Stimulated activated CD8-positive, alpha-beta memory T cell treated with anti-CD3 and anti-CD28 coated beads, Interleukin-7, amount 100 ng/mL, for 1 hour (primary cell): ENCODE results near the gene GYPC.
A peak's percentile ranks its signal among the peaks of the same experiment; 100 is the strongest.

ENCODE experiments used
- DNase-seq, 2 donors: peaks; one replicate each; pipeline ENCODE4 v3.0.0-alpha.2; 2020; ENCODE audit warnings: low read depth in 2 of 2

Gene GYPC

GRCh38 chr2:126650994-126651393 lies 5.0 kb upstream of the GYPC start:
- DNase-seq, result no peak

GRCh38 chr2:126652323-126652891 lies 3.6 kb upstream of the GYPC start:
- no peak for DNase-seq

GRCh38 chr2:126653109-126653508 lies 2.8 kb upstream of the GYPC start:
- DNase-seq, result no peak

DNA sequence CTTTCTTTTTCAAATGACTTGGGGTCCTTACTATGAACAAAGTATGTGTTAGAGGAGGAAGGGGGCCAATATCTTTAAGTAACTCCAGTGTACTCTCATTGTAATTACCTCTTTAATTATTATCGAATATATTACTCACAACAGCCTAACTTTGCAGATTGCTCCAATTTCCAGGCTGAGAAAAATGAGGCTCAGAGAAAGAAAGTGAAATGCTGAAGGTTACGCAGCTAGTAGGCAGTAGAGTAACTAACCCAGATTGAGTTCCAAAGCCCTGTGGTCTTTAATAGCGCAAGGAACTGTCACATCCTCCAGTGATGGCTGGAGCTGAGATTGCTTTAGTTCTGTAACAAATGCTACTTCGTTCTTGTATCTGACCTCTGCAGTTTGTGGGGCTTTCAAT lies 2.2 kb upstream of the GYPC start:
- no peak for DNase-seq

DNA sequence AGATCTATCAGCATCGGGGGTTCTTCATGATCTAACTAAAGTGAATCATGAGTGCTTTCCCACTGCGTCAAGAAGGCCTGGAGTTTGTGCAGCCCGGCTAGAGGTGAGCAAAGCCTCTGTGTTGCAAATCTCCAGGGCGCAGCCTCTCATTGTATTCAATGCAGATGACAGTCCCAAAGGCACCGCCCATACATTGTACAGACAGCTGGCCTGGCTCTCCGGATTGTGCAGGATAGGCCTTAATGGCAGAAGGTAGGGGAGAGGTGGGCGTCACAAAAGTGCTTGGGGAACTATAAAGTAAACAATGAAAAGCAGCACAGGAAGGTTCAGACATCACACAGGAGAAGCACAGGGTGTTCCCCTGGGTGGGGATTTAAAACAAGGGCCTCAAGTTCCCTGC lies 907 bp upstream of the GYPC start:
- no peak for DNase-seq

- no peak for DNase-seq
Measured at GRCh38 chr2:126656431-126657147, 631 bp downstream of the GYPC start.

DNA sequence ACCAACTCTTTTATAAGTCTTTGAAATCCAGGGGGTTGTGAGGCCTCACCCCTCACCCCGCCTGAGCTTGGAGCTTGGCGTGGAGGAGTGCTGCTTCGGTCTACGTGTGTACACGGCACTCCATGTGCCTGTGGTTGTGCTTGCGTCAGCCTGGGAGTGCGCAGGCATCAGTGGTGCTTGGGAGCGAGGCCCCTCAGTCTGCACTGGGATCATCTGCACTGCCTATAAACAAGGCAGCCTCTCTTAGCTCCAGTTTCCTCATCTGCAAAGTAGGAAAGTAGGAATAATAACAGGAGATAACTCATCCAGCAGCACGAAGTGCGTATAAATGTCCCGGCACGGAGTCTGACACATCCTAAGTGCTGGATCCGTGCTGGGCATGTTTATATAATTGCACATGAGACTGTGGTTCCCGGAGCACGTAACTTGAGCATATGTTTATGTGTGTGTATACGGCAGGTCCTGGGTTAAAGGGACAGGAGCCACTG lies 1.2 kb downstream of the GYPC start:
- DNase-seq, result no peak

GRCh38 chr2:126657636-126658318 lies 1.8 kb downstream of the GYPC start:
- DNase-seq, result peak; percentile 40 to 45

DNA sequence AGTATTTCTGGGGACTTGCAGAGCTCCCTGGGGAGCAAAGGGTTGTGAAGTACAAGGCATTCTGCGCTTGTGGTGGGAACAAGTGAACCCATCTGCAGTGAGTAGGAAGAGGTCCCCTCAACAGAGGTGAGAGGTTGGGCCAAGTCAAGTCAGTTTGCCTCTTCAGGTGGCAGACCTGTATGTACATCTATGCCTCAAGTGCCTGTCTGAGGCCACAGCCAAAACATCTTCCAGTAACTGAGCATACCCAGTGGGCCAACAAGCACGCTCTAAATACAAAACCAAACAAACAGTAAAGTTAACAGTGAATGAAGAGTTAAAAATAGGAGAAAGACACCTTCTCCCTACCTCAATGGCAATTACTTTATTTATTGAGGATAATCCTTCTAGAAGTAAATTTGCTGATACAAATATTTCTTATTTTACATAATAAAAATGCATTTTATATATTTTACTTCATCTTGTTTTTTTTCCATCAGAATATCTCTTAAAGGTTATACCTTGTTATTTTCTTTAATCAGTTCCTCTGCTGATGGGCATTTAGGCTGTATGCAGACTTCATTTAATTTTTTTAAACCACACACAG lies 2.5 kb downstream of the GYPC start:
- DNase-seq, result no peak

DNA sequence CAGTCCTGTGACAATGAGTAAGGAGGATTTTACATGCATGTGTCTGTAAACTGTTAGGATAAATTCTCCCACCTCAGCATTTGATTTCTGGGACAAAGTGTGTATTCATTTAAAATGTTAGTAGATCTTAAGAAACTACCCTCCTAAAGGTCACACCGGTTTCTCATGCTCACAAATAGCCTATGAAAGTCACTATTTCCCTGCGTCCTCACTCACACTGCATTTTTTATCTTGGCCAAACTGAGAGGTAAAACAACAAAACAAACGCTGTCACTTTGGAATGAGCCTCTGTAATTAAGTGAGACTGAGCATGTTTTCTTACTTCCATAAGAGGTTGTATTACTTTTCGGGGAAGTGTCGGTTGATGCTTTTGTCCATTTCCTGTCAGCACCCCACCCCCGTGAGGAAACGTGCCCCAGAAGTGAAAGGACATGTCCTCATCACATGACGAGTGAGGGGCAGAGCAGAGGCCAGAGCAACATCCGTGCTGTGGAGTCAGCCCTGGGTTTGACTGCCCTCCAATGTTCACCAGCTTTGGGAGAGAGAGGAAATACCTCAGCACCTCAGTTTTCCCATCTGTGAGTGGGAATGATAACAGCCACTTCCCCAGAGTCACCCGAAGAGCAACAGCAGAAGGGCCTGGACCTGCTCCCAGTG lies 3.1 kb downstream of the GYPC start:
- no peak for DNase-seq

DNA sequence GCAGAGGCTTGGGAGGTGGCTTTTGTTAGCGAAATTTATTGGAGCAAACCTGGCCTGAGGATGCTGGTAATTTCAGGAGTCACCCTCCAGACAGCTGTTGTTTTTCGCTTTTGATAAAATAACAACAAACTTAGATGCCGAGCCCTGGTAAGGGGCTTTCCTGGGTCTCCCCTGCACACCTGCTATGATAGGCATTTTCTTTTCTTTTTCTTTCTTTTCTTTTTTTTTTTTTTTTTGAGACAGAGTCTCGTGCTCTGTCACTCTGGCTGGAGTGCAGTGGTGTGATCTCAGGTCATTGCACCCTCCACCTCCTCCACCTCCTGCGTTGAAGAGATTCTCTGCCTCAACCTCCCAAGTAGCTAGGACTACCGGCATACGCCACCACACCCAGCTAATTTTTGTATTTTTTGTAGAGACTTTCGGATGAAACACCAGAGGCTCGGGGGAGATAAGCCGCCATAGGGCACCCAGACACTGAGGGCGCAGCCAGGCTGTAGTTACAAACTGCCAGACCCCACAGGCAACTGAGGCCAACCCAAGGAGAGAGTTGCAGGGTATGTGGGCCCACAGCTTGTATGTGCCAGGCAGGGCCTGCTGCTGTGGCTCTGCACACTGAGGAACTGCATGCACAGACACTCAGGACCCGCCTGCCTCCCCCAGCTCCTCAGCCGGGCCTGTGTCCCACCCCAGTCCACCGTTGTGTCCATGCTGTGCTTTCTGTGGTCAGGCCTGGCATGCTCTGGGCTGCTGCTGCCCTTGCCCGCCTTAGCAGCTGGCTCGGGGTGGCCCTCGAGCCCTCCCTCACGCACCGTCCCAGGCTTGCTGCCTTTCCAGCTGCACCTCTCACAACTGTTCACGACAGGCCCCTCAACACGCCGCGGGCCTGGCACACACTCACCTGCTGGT lies 3.9 kb downstream of the GYPC start:
- no peak for DNase-seq

- DNase-seq, result no peak
Measured at GRCh38 chr2:126660971-126661370, 5.0 kb downstream of the GYPC start.

DNA sequence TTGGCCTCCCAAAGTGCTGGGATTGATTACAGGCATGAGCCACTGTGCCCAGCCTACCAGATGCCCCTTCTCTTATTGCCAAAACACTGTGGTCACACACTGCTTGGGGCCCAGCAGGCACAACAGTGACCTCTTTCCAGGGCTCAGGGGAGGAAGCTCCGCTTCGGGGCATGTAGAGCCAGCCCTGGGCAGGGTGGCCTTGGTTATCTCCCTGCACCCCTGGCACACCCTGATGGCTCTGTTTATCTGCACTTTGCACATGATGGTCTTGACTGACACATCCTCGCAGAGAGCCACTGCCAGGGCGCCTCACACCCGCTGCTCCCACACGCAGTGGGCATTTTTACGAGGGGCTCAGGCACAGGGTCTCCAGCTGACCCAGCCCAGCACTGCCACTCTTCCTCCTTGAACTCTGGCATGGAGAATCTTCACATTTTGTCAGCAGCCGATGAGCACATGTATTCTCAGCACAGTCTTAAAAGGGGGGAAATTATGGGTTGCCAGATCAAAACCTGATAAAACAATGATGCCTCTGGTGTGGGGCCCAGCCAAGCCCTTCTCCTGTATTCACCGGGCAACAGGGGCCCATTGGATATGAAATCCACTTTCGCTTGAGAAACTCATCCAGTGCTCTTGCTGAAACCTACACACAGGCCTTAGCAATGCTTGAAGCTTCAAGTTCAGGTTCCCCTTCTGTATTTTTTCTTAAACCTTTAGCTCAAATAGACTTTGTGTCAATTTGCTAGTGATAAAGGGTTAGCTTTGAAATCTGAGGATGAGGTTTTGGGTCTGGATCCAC lies 5.9 kb downstream of the GYPC start:
- DNase-seq, result no peak

DNA sequence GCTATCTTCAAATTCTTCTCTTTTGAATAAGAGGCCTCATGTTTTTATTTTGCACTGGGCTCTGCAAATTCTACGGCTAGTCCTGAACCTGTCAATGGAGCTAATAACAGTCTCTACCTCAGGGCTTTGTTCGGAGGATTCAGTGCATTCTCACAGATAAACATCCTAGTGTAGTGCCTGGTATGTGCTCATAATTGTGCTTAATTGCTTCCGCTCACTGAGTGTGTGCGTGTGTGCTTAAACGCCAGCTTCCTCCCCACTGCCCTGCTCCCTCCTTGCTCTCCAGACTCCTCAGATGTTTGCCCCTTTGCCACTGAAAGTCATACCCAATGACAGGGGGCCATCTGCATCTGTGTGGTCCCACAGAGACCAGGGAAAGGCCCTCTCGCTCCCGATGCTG lies 6.7 kb downstream of the GYPC start:
- no peak for DNase-seq

GRCh38 chr2:126663184-126663963 lies 7.4 kb downstream of the GYPC start:
- DNase-seq, result no peak

DNA sequence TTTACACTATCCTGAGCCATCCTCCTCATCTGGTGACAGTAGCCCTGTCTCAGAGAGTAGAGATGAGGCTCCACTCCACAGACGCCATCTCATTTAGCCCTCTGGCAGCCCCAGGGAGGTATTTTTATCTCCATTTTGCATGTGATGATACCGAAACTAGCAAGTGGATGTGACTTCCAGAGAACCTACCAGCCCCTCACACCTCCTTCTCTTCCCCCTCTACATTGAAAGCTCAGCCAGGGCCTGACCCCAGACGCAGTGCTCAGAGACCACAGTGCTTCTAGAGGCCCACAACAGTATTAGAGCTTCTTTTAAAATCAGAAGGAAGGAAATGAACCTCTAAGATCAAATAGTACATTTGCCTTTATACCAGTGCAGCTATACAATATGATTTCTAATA lies 8.3 kb downstream of the GYPC start:
- DNase-seq, result no peak

DNA sequence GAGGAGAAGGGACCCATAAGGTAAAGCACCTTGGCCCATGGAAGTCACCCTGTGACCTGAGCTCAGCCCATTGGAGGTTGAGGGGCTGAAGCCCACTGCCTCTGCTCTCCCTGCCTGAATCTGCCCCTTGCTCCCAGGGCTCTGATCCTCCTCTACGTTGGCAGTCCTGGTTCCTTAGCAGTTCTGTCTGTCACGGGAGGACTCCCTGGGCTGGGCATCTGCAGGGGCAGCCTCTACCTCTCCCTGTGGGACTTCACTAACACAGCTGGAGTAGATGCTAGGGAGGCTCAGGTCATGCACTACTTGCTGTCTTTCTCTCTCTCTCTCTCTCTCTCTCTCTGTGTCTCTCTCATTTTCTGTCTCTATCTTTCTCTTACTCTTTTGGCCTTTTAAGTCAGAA lies 8.7 kb downstream of the GYPC start:
- no peak for DNase-seq

DNA sequence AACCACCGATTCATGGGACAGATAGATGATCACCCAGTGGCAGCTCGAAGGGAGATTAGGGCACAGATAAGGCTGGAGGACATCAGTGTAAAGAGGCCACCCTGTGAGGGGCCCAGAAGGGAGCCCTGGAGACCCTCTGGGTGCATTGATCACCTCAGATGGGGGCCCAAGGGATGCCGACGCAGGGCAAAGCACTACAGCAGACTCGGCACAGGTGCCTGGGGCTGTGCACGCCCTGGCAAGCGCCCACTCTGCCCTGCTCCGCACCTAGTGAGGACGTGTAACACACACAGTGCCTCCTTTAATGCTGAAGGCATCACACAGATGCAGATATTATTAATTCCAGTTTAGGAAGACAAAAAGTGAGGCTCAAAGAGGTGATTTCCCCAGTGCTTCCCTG lies 9.5 kb downstream of the GYPC start:
- no peak for DNase-seq

- no peak for DNase-seq
Measured at GRCh38 chr2:126668254-126668653, 12.3 kb downstream of the GYPC start.

DNA sequence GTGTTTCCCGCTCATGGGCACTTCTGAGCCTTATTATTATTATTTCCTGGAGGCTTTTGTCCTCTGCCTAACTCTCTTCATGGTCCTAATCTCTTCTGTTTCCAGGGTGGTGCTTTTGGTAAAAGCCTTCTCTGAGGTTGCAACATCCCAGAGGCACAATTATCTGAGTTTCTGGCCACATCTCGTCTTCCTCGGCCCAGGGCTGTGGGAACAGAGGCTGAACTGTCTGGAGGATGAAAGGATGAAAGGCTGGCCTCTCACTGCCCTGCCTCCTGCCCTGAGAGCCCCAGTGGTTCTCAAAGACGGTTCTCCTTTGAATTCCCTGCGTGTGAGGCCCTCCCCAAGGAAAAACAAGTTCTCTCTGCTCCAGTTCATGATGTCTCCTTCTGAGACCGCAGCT lies 13.8 kb downstream of the GYPC start:
- no peak for DNase-seq
